ENCODE measurements around the gene ATIC.

Gene ATIC

DNA sequence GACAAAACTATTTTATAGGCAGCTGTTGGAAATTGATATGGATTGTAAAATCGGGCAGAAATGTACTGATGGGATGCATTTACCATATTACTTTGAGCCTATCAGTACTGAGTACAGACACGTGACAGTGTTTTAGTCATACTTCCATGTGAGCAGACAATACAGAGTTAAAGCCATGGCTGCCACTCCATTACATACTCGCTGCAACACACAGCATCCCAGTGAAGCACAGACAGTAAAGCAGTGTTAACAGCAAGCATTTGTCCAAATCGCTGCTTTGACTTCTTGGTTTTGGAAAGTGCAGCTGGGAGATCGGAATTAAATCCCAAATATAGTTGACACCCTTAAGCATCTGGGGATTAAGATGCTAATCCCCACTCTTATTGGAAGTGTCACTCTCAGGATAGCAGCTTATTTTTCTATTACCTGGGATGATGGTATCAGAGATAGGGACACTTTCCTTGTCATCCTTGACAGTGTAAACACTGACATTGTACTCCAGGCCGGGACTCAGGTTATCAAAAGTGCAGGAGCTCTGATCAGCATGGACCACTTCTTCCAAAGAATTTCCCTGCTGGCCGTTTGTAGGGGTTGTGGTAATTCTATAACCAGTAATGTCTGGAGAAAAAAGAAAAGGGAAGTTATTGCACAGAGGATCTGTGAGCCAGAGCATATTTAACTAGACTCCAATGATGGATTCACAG lies 82.4 kb downstream of the ATIC start:
- Histone ChIP-seq H3K4me3 (ENCODE audit: low read depth, low read length) (no peak overlapping the region), H3K27ac (ENCODE audit: extremely low read depth, low read depth, low read length) (no peak overlapping the region), H3K4me1 (ENCODE audit: control insufficient read depth, insufficient read depth, low read length) (0 out of 2 replicates have a peak, but pooled peaks cover 2% of the 10 kb centered on the region), H3K9me3 (ENCODE audit: control insufficient read depth, insufficient read depth, low read depth, low read length) (no peaks in the 10 kb centered on the region), H3K36me3 (ENCODE audit: control insufficient read depth in 2 of 2, insufficient read depth in 1 of 2, low read length in 2 of 2) (peaks cover 40 to 78% of the 10 kb centered on the region in 2 experiments)
- TF ChIP-seq ZNF391 (tag by site-specific recombination; IDR thresholded peaks at IDR 0.05; ENCODE audit: borderline replicate concordance, low read depth) (no peak), ZNF155 (tag by site-specific recombination; IDR thresholded peaks at IDR 0.05) (no peak), ZNF623 (tag by site-specific recombination; IDR thresholded peaks at IDR 0.05) (no peak), ZNF133 (tag by site-specific recombination; IDR thresholded peaks at IDR 0.05) (no peak), OVOL3 (tag by site-specific recombination; IDR thresholded peaks at IDR 0.05) (no peak), HOXA7 (CRISPR knock-in tag; IDR thresholded peaks at IDR 0.05; ENCODE audit: borderline replicate concordance) (no peak), ZNF701 (tag by site-specific recombination; IDR thresholded peaks at IDR 0.05) (no peak), IKZF3 (tag by site-specific recombination; IDR thresholded peaks at IDR 0.05) (no peak), TRIM28 (IDR thresholded peaks at IDR 0.05; ENCODE audit: borderline replicate concordance, low read length) (no peak), ZNF626 (tag by site-specific recombination; IDR thresholded peaks at IDR 0.05) (no peak)
- TF ChIP-seq, protein P1, sequence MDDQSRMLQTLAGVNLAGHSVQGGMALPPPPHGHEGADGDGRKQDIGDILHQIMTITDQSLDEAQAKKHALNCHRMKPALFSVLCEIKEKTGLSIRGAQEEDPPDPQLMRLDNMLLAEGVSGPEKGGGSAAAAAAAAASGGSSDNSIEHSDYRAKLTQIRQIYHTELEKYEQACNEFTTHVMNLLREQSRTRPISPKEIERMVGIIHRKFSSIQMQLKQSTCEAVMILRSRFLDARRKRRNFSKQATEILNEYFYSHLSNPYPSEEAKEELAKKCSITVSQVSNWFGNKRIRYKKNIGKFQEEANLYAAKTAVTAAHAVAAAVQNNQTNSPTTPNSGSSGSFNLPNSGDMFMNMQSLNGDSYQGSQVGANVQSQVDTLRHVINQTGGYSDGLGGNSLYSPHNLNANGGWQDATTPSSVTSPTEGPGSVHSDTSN (CRISPR knock-in tag; IDR thresholded peaks at IDR 0.05): no peak
- TF ChIP-seq, protein P2, sequence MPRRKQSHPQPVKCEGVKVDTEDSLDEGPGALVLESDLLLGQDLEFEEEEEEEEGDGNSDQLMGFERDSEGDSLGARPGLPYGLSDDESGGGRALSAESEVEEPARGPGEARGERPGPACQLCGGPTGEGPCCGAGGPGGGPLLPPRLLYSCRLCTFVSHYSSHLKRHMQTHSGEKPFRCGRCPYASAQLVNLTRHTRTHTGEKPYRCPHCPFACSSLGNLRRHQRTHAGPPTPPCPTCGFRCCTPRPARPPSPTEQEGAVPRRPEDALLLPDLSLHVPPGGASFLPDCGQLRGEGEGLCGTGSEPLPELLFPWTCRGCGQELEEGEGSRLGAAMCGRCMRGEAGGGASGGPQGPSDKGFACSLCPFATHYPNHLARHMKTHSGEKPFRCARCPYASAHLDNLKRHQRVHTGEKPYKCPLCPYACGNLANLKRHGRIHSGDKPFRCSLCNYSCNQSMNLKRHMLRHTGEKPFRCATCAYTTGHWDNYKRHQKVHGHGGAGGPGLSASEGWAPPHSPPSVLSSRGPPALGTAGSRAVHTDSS (tag by site-specific recombination; IDR thresholded peaks at IDR 0.05): no peak
- CTCF ChIA-PET: interaction anchor here (1.4 kb wide), 1 partner anchor 526 kb away, joined by 4 read pairs; no protein-coding TSS in a partner anchor
- POLR2A ChIA-PET: no interaction called here

DNA sequence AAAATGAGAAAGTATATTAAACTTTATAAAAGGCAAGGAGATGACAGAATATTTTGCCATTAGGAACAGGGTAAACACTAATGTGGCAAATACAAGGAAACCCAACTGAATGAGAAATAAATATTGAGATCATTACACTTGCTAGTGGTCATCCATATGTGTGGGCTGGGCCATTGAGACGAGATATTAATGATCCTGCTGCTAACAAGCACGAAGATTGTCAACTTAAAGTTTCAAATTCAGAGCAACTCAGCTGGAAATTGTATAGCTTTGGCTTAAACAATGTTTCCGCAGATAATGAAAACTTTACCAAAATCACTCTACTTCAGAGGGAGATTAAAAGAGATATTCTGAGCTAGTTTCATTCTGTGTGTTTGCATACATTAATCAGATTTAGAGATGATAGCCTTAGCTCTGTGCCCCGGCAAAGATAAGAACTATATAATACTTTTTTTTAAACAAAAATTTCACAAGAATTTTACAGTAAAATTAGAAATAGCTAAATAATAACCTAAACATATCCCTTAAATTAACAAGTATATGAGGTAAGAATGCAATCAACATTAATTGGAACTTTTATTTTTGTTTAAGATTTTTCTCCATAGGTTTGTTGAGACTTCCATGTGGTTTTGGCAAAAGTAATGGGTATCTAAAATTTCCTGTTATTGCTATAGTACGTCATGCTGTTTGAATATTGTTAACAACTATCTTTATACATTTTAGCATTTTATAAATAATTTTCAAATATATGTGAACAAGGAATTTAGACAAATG lies 84.0 kb downstream of the ATIC start:
- Histone ChIP-seq H3K9me3 (ENCODE audit: control insufficient read depth, insufficient read depth, low read depth, low read length) (no peaks in the 10 kb centered on the region), H3K4me3 (ENCODE audit: low read depth, low read length) (no peak overlapping the region), H3K27ac (ENCODE audit: extremely low read depth, low read depth, low read length) (no peak overlapping the region), H3K4me1 (ENCODE audit: control insufficient read depth, insufficient read depth, low read length) (0 out of 2 replicates have a peak, but pooled peaks cover 2% of the 10 kb centered on the region), H3K36me3 (ENCODE audit: control insufficient read depth in 2 of 2, insufficient read depth in 1 of 2, low read length in 2 of 2) (peaks cover 35 to 70% of the 10 kb centered on the region in 2 experiments)
- TF ChIP-seq ZSCAN30 (tag by site-specific recombination; IDR thresholded peaks at IDR 0.05) (no peak), ZNF426 (tag by site-specific recombination; IDR thresholded peaks at IDR 0.05) (no peak), MEIS1 (CRISPR knock-in tag; IDR thresholded peaks at IDR 0.05; ENCODE audit: borderline replicate concordance) (no peak), ZFP41 (tag by site-specific recombination; IDR thresholded peaks at IDR 0.05; ENCODE audit: borderline replicate concordance) (no peak)
- TF ChIP-seq, protein P3, sequence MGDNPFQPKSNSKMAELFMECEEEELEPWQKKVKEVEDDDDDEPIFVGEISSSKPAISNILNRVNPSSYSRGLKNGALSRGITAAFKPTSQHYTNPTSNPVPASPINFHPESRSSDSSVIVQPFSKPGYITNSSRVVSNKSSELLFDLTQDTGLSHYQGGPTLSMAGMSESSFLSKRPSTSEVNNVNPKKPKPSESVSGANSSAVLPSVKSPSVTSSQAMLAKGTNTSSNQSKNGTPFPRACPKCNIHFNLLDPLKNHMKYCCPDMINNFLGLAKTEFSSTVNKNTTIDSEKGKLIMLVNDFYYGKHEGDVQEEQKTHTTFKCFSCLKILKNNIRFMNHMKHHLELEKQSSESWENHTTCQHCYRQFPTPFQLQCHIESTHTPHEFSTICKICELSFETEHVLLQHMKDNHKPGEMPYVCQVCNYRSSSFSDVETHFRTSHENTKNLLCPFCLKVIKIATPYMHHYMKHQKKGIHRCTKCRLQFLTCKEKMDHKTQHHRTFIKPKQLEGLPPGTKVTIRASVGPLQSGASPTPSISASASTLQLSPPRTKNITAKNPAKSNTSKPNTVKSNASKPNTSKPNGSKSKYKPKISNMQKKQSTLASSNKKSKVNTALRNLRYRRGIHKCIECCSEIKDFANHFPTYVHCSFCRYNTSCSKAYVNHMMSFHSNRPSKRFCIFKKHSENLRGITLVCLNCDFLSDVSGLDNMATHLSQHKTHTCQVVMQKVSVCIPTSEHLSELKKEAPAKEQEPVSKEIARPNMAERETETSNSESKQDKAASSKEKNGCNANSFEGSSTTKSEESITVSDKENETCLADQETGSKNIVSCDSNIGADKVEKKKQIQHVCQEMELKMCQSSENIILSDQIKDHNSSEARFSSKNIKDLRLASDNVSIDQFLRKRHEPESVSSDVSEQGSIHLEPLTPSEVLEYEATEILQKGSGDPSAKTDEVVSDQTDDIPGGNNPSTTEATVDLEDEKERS (tag by site-specific recombination; IDR thresholded peaks at IDR 0.05): no peak
- POLR2A ChIA-PET: no interaction called here
- CTCF ChIA-PET: interaction anchor here (0.6 kb wide), 1 partner anchor 235 kb away, joined by 4 read pairs; no protein-coding TSS in a partner anchor
